Heart left ventricle (tissue), 13 donors: ENCODE data around the gene HAGHL.

ENCODE experiments used
- POLR2A ChIP-seq, 2 donors: fragments of 450-650 bp; IDR thresholded peaks; one replicate each; pipeline ENCODE4 v1.6.1; 2017; ENCODE audit warnings: antibody characterized with exemption in 2 of 2, mild to moderate bottlenecking in 2 of 2, moderate library complexity in 2 of 2
- TF ChIP-seq, protein P1 (sequence below), 12 donors: fragments of 200-600 bp; sonication (generic) in 4 of 12; IDR thresholded peaks; one replicate each; pipeline versions ENCODE4 v1.5.0 to v1.8.0; 2018 to 2022; ENCODE audit warnings: antibody characterized with exemption in 12 of 12, mild to moderate bottlenecking in 5 of 12
- donor health status: ischemic (EF 13 %, LVEDD 7.1; RV severe dilation, severe dysfunction).
- donor health status: DM: no; HTN: yes; CAD: no.
- donor health status: DM: no; HTN: no; CAD: no.
- donor health status: ischemic (EF 25% LVEDD 6.9; RV normal size, moderate dysfunction).
- donor health status: ischemic (EF 25% LVEDD 5.7; RV mildly dilated, moderate dysfunction).
- donor health status: ischemic (EF 35%, LVEDD 5.7; RV mildly dilated, moderate dysfunction).
- donor health status: nonischemic (EF 11% LVEDD 7.7; RV severe dilation, severe dysfunction).
- donor health status: DM: yes; HTN: yes; CAD: no.
- donor health status: PGD.
- donor health status: ischemic (EF 29% LVEDD 5.4; RV normal size, mild dysfunction).
- donor health status: nonischemic (EF 23%, LVEDD 6.1; RV moderate dilation, normal function).

DNA sequence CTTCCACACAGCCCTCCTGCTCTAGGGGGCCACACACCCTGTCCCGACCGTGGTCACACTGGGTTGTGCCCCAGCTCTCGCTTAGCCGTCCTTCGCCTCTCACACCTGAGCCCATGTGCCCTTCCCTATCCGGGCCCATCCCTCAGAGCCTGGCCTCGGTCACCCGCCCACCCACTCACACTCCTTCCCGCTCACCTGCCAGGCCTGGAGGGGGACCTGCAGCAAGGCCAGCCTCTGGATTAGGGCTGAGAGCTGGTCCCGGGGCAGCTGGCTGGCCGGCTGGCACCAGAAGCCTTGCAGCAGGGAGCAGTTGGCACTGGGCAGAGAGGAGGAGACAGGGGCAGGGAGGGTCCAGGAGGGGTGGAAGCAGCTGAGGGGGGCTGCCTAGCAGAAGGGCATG lies 51.5 kb downstream of the HAGHL start:
- TF ChIP-seq, protein P1, sequence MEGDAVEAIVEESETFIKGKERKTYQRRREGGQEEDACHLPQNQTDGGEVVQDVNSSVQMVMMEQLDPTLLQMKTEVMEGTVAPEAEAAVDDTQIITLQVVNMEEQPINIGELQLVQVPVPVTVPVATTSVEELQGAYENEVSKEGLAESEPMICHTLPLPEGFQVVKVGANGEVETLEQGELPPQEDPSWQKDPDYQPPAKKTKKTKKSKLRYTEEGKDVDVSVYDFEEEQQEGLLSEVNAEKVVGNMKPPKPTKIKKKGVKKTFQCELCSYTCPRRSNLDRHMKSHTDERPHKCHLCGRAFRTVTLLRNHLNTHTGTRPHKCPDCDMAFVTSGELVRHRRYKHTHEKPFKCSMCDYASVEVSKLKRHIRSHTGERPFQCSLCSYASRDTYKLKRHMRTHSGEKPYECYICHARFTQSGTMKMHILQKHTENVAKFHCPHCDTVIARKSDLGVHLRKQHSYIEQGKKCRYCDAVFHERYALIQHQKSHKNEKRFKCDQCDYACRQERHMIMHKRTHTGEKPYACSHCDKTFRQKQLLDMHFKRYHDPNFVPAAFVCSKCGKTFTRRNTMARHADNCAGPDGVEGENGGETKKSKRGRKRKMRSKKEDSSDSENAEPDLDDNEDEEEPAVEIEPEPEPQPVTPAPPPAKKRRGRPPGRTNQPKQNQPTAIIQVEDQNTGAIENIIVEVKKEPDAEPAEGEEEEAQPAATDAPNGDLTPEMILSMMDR (IDR thresholded peaks at IDR 0.05) = no peak
- no peak for TF ChIP-seq POLR2A (IDR thresholded peaks at IDR 0.05)
